HG03575 (cell line): ENCODE measurements around the gene SATB2.

Source experiments
- ATAC-seq: cut with Tn5 transposase; IDR thresholded peaks from one replicate; pipeline ENCODE4 v1.9.1; 2021; ENCODE audit not compliant: unreplicated experiment, insufficient number of reproducible peaks, low FRiP score; ENCODE audit errors: extremely low read depth

Gene SATB2

DNA sequence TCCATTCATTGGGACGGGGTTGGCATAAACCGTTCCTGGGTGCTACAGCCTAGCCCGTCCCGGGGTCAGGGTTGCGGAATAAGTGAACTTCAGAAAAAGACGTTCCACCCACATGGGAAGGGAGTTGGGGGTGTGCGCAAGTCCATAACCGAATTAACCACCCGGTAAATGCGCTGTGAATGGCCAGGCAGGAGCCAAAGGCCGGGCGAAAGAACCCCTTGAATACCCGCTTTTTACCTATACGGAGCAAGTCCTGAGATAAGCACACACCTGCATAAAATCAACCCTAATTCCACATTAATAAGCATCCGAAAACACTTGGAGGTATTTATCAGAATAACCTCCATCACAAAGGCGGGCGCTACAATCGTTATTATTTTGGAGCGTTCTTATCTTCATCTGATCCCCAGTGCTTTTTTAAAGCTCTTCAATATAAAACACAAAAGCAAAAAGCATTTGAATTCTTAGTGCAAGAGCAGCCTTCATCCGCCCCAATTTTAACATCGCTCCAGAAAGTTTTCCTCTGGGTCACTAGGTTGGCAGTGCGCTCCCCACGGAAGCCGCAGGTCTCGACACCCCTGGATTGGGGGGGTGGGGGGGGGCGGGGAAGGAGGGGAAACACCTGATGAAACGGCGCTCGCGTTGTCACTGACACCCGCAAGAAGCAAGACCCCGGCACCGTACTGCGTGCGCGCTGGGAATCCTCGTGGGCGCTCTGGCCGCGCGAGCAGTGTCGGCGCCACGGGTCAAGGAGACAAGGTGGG lies 1.2 kb downstream of the SATB2 start:
- no peak for ATAC-seq

DNA sequence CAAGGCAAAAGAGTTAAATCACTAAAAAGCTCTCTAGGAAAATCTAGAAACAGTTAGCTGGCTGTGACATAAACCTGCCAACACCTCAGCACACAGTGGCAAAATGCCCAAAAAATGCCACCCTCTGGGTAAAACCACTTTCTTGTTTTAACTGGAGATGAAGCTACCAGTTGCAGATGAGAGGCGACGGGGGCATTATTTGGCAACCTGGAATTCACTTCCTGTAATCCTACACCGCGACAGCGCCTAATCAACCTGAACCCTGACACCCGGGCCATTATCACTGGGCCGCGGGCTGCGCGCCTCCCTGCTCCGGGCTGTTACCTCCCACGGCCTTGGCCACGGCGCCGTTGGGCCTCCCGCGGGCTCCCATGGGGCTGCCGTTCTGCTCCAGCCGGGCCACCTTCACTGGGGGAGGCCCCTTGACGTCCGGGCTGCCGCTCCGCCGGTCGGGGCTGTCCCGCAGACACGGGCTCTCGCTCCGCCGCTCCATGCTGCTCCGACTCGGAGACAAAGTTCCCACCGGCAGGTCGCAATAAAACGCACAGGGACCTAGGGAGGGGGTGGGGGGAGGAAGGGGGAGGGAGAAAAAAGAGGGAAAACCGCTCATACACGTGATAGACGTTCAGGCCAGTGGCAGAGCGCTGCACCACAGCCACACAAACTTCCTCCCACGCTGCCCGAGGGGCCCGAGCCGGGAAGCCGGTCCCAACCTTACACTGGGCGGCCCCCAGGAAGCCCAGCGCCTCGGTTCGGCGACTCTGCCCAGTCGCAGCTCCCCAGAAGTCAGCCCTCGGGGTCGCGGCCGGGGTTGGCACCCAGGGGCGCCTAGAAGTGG lies 2.0 kb downstream of the SATB2 start:
- no peak for ATAC-seq

DNA sequence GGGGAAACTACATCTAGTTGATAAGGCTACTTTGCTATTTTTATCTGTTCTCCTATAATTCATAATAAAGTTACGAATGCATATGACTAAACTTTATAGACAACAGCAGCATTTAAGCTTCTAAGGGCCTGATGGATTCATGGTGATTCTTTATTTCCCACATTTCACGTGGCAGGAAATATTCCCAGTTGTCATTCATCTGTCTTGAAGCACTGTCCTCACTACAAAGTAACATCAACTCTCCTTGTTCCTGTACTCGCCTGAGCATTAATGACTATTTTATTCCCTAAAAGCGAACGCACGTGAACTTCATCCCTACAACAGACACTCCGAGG lies 2.6 kb downstream of the SATB2 start:
- ATAC-seq: no peak

- ATAC-seq: no peak
These were observed 4.8 kb downstream of the SATB2 start for GRCh38 chr2:199452991-199453379.

GRCh38 chr2:199452260-199452990 lies 5.3 kb downstream of the SATB2 start:
- no peak for ATAC-seq

DNA sequence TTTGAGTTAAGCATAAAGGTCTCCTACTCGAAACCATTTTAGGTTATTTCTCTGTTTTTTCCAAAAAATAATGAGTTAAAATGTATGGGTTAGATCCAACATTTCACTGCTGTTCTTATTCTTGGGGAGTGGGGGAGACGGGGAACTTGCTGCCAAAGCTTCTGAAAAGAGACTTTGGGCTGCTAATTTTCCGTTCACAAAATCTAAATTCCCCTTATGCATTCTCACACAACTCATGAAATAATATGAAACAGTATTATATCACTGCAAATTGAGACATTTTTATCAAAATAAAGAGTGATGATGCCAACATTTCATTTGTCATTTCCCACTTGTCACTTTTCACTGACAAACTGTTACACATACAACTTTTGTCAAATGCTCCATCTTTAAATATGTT lies 7.8 kb downstream of the SATB2 start:
- no peak for ATAC-seq

GRCh38 chr2:199449455-199449854 lies 8.3 kb downstream of the SATB2 start:
- ATAC-seq: no peak

DNA sequence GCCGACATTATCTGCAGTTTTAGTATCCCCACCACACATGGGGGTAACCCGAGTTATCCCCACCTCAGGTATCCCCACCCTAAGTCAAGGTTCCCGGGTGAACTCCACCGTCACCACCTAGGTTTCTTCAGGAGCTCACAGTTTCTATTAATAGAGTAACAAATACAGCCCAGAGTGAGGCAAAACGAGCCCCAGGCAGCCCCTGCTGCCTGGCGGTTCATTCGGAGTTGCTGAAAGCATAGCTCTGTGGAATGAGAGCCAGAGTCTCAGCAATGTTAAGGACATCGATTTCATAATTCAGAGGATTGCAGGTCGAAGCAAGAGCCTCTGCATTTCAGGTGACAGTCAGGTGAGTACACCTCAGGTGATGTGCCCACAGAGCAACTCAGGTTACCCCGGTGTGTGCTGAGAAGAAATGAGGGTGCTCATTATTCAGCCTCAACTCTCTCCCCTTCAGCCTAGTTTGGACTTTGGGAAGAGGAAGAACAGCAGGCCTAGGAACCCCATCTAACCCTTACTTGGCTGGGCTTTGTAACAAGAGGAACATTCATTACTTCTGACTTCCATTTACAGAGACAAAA lies 10.7 kb downstream of the SATB2 start:
- no peak for ATAC-seq

DNA sequence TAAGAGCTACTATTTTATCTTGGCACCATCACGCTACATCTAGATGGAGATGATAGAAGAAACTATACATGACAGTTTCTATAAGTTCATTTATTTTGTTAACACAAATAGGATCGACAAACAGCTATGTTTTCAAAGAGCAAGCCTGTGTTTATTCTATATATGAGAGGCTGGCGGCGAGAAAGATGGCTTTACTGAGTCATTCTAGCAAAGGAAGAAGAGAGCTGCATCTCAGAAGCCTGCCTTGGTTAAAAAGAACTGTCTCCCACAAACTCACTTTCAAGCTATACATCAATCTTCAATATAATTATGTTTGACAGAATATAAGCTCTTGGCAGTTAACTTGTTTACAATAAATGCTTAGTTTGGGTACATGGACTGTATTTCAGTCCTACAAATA lies 13.0 kb downstream of the SATB2 start:
- no peak for ATAC-seq

DNA sequence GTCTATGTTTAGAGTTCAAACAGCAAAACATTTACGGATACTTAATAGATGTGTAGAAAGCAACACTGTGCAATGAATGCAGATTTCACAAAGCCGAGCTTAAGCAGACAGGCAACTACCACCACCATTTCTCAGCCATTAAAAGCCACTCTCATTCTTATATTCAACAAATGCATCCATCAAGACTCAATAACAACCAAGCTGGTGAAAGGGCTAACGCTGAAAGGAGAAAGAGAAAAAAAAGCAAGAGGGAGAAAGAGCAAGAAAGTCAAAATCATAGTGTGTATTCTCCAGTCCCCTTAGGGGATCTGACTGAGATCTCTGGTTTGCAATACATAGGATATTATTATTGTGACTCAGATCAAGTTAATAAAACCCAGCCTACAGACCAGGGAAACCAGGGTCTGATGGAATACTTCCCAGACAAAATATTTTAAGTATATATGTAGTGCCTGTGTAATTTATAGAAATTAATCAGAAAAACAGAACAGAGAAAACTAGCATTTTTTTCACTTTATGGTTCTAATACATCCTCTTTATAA lies 14.1 kb downstream of the SATB2 start:
- no peak for ATAC-seq

- ATAC-seq: no peak
These were observed 15.6 kb downstream of the SATB2 start for GRCh38 chr2:199442173-199442572.

DNA sequence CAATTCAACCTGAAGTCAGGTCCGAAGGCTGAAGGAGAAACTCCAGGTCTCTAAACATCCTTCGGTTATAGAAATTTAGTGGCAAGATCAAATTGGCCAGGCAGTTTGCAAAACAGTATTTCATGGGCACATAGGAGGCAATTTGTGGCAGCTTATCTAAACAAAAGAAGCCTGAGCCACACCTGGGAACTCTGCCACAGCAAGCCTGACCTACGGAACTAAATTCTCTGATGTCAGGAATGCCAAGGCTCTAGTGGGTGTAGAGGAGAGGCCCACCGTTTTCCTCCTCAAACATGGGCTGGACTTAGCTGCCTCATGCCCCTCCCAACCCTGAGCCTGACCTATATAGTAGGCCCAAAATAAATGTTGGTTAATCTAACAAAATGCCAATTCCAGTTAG lies 16.0 kb downstream of the SATB2 start:
- no peak for ATAC-seq

GRCh38 chr2:199440118-199440517 lies 17.6 kb downstream of the SATB2 start:
- no peak for ATAC-seq

GRCh38 chr2:199439542-199439941 lies 18.2 kb downstream of the SATB2 start:
- ATAC-seq: no peak

DNA sequence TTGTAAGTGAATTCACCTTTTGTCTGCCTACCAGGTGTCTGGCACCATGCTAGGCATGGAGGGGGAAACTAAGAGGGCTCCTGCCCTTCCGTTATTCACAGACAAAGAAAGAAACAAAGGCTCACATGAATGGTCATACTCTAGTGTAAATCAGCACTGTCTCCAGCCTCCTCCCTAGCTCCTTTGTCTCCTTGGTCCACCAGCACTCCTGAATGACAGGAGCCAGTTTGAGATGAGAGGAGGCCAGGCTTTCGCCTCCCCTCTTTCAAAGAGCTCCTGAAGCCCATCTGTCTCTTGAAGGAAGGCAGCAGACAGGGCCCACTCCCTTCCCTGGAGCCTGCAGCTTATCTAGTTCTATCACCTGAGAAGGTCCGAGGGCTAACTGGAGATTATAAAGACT lies 18.7 kb downstream of the SATB2 start:
- no peak for ATAC-seq

- no peak for ATAC-seq
These were observed 23.2 kb downstream of the SATB2 start for GRCh38 chr2:199434555-199434954.

DNA sequence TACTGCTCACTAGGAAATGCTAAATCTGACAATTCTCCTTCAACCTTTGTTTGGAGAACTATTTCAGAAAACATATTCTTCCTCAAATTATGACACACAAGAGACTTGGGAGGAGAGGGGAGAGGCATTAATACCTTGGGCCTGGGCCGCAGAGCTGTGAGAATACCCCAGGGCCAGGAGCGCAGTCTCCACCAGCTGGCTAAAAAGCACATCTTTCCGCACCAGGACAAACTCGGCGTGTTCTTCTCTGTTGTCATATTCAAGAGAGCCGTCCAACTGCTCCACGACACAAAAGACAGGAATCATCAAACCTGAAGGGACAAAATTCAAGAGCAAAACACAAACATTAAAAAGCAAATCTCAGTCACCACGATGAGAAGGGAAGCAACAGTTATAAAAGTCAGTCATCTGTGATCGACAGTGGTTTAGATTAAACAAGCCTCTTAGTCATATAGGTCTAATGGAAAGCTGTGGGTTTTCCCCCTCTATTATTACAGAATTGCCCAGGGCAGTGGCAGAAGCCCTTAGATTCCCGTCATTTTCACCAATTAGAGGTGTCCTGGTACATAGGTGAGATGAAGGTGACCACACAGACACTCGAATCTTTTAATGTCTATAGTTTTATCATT lies 24.4 kb downstream of the SATB2 start:
- ATAC-seq: no peak

DNA sequence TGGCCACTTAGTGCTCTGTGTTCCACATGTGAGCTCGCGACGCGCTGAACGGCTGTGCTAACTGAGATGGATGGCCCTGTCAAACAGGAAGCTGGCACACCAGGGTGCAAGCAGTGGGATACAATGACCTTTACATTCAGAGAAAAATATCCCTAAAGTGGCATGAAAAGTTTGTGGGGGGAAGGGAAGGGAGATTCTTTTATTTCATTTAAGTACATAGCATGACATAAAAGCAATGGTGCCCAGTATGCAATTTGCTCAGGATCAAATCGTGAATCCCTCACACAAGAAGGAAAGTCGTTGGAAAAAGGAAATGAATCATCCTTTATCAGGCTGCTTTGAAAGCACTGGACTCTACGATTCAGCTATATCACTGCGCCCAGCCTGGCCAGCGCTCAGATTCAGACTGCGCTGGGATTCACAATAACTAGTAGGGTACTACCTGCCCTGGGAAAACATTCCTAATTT lies 26.0 kb downstream of the SATB2 start:
- no peak for ATAC-seq

GRCh38 chr2:199430214-199430613 lies 27.5 kb downstream of the SATB2 start:
- no peak for ATAC-seq
